Activated T-helper 1 cell treated with anti-CD3 and anti-CD28 coated beads, Interleukin-12 subunit alpha, Interleukin-12 subunit beta, Interleukin-2, Interleukin-4 antibody, amounts not matched to agents 30 ng/mL and 10 ng/mL and 1 ng/mL, durations not matched to agents 14 hours and 24 hours and 36 hours (primary cell): ENCODE measurements around the gene EPHA7. TPM values are rescaled to one million over a fixed set of nuclear protein-coding genes. Genes with fewer than 3 reads are reported as not detected.

Experiments
- DNase-seq: peaks from one replicate; pipeline ENCODE4 v3.0.0; 2021; ENCODE audit warnings: low spot score
- H3K27ac Mint-ChIP-seq: one replicate; pipeline ENCODE4 v1.8.0; 2021; ENCODE audit warnings: mild to moderate bottlenecking, mixed read lengths
- H3K27me3 Mint-ChIP-seq: one replicate; pipeline ENCODE4 v1.8.0; 2022; ENCODE audit warnings: mild to moderate bottlenecking, moderate library complexity, mixed read lengths; ENCODE audit not compliant: insufficient read depth
- H3K36me3 Mint-ChIP-seq: one replicate; pipeline ENCODE4 v1.8.0; 2021; ENCODE audit warnings: low read depth, mixed read lengths
- H3K4me1 Mint-ChIP-seq: one replicate; pipeline ENCODE4 v1.8.0; 2021; ENCODE audit warnings: low read depth, mixed read lengths
- H3K4me3 Mint-ChIP-seq: one replicate; pipeline ENCODE4 v1.8.0; 2021; ENCODE audit warnings: mild to moderate bottlenecking, moderate library complexity, mixed read lengths
- H3K9me3 Mint-ChIP-seq: one replicate; pipeline ENCODE4 v1.8.0; 2021; ENCODE audit warnings: mixed read lengths
- intact Hi-C: fragments of 100-400 bp; cut with micrococcal nuclease; formaldehyde crosslinking; loops from one replicate; pipeline ENCODE4 v1.15.1; 2024
- total RNA-seq: library from RNA; stranded (reverse); gene quantifications from 2 replicates; pipeline ENCODE4 v1.2.3, GENCODE V29; 2022

Gene EPHA7
- total RNA-seq, result not detected in 2 replicates

GRCh38 chr6:93419304-93420162 is at the start of gene EPHA7:
Gene EPHA7 (minus strand): TSS chr6:93419559. CDS start chr6:93419341, 218 bp downstream.
- DNase-seq, result peak; percentile 32
- Mint-ChIP-seq H3K27ac (no peak within 1 kb of the TSS), H3K4me1 (peaks cover 19% of the 10 kb centered on the region), H3K9me3 (no peaks in the 10 kb centered on the region), H3K4me3 (peak within 1 kb of the TSS; percentile 73), H3K36me3 (no peaks in the 10 kb centered on the region), H3K27me3 (peaks cover 64% of the 10 kb centered on the region)
- intact Hi-C loops, result no loop called here

GRCh38 chr6:93468291-93468690 is 48.9 kb upstream of the EPHA7 start:
- Mint-ChIP-seq H3K4me1 (no peaks in the 10 kb centered on the region), H3K4me3 (no peak overlapping the region), H3K27ac (no peak overlapping the region), H3K27me3 (no peaks in the 10 kb centered on the region), H3K36me3 (no peaks in the 10 kb centered on the region), H3K9me3 (no peaks in the 10 kb centered on the region)
- no peak for DNase-seq
- intact Hi-C loops, result no loop called here

GRCh38 chr6:93454533-93454932 is 35.2 kb upstream of the EPHA7 start:
- Mint-ChIP-seq H3K36me3 (no peaks in the 10 kb centered on the region), H3K4me1 (no peaks in the 10 kb centered on the region), H3K9me3 (no peaks in the 10 kb centered on the region), H3K4me3 (no peak overlapping the region), H3K27me3 (no peaks in the 10 kb centered on the region), H3K27ac (no peak overlapping the region)
- intact Hi-C loops, result no loop called here
- DNase-seq, result no peak

- Mint-ChIP-seq H3K9me3 (no peaks in the 10 kb centered on the region), H3K36me3 (no peaks in the 10 kb centered on the region), H3K27ac (no peak overlapping the region), H3K4me3 (no peak overlapping the region), H3K27me3 (no peaks in the 10 kb centered on the region), H3K4me1 (no peaks in the 10 kb centered on the region)
- intact Hi-C loops, result no loop called here
- DNase-seq, result no peak
These were observed 34.6 kb upstream of the EPHA7 start for GRCh38 chr6:93453956-93454355.

- Mint-ChIP-seq H3K27ac (no peak overlapping the region), H3K27me3 (no peaks in the 10 kb centered on the region), H3K4me3 (no peak overlapping the region), H3K36me3 (no peaks in the 10 kb centered on the region), H3K4me1 (no peaks in the 10 kb centered on the region), H3K9me3 (no peaks in the 10 kb centered on the region)
- intact Hi-C loops, result no loop called here
- no peak for DNase-seq
These were observed 28.5 kb upstream of the EPHA7 start for GRCh38 chr6:93447874-93448273.

GRCh38 chr6:93437491-93437890 is 18.1 kb upstream of the EPHA7 start:
- no peaks in the 10 kb centered on the region for H3K4me1 Mint-ChIP-seq
- H3K27me3 Mint-ChIP-seq, result no peaks in the 10 kb centered on the region
- DNase-seq, result no peak
- no peaks in the 10 kb centered on the region for H3K9me3 Mint-ChIP-seq
- no peak overlapping the region for H3K27ac Mint-ChIP-seq
- no peaks in the 10 kb centered on the region for H3K36me3 Mint-ChIP-seq
- intact Hi-C loops, result no loop called here
- H3K4me3 Mint-ChIP-seq, result no peak overlapping the region

- Mint-ChIP-seq H3K4me1 (no peaks in the 10 kb centered on the region), H3K4me3 (no peak overlapping the region), H3K27me3 (no peaks in the 10 kb centered on the region), H3K36me3 (no peaks in the 10 kb centered on the region), H3K27ac (no peak overlapping the region), H3K9me3 (no peaks in the 10 kb centered on the region)
- intact Hi-C loops, result loop anchor here (5.0 kb wide), 1 partner anchor 1889 kb away; no protein-coding TSS in a partner anchor
- DNase-seq, result no peak
These were observed 14.2 kb upstream of the EPHA7 start for GRCh38 chr6:93433592-93433991.

GRCh38 chr6:93424303-93425064 is 5.1 kb upstream of the EPHA7 start:
- no peak overlapping the region for H3K27ac Mint-ChIP-seq
- peaks cover 9% of the 10 kb centered on the region for H3K4me1 Mint-ChIP-seq
- H3K27me3 Mint-ChIP-seq, result peaks cover 25% of the 10 kb centered on the region
- H3K4me3 Mint-ChIP-seq, result no peak overlapping the region
- no peaks in the 10 kb centered on the region for H3K36me3 Mint-ChIP-seq
- no peak for DNase-seq
- no peaks in the 10 kb centered on the region for H3K9me3 Mint-ChIP-seq
- intact Hi-C loops, result no loop called here

GRCh38 chr6:93423542-93423941 is 4.2 kb upstream of the EPHA7 start:
- no peak for DNase-seq
- intact Hi-C loops, result no loop called here
- no peak overlapping the region for H3K27ac Mint-ChIP-seq
- H3K4me3 Mint-ChIP-seq, result no peak overlapping the region
- H3K9me3 Mint-ChIP-seq, result no peaks in the 10 kb centered on the region
- H3K27me3 Mint-ChIP-seq, result peaks cover 33% of the 10 kb centered on the region
- peaks cover 9% of the 10 kb centered on the region for H3K4me1 Mint-ChIP-seq
- H3K36me3 Mint-ChIP-seq, result no peaks in the 10 kb centered on the region

GRCh38 chr6:93420163-93420795 is 920 bp upstream of the EPHA7 start:
- no peak for DNase-seq
- intact Hi-C loops, result no loop called here
- Mint-ChIP-seq H3K9me3 (no peaks in the 10 kb centered on the region), H3K27me3 (peaks cover 58% of the 10 kb centered on the region), H3K4me3 (peak overlapping the region; percentile 73), H3K27ac (no peak overlapping the region), H3K36me3 (no peaks in the 10 kb centered on the region), H3K4me1 (peaks cover 19% of the 10 kb centered on the region)

GRCh38 chr6:93418408-93419303 is 703 bp downstream of the EPHA7 start:
- Mint-ChIP-seq H3K27ac (no peak overlapping the region), H3K9me3 (no peaks in the 10 kb centered on the region), H3K27me3 (peaks cover 66% of the 10 kb centered on the region), H3K36me3 (no peaks in the 10 kb centered on the region), H3K4me3 (peak overlapping the region; percentile 73), H3K4me1 (peaks cover 19% of the 10 kb centered on the region)
- intact Hi-C loops, result no loop called here
- no peak for DNase-seq

GRCh38 chr6:93418033-93418407 is 1.3 kb downstream of the EPHA7 start:
- H3K27ac Mint-ChIP-seq, result no peak overlapping the region
- H3K27me3 Mint-ChIP-seq, result peaks cover 66% of the 10 kb centered on the region
- peak overlapping the region; percentile 47 for H3K4me3 Mint-ChIP-seq
- peaks cover 19% of the 10 kb centered on the region for H3K4me1 Mint-ChIP-seq
- no peaks in the 10 kb centered on the region for H3K9me3 Mint-ChIP-seq
- no peaks in the 10 kb centered on the region for H3K36me3 Mint-ChIP-seq
- no peak for DNase-seq
- intact Hi-C loops, result no loop called here
